Measurements from ENCODE around the gene LHFPL6. TPM values are rescaled to one million over a fixed set of nuclear protein-coding genes. Genes with fewer than 3 reads are reported as not detected.
"Not testable (repeated sequence)": the region's sequence is repeated elsewhere in the genome, so short reads cannot be mapped to it uniquely, and the experiment has no call there.

The LHFPL6 gene
- total and polyA plus RNA-seq, 10 of the 15 experiments (the other 5 are each of a cell fraction or from before 2014, with no cell fraction given), result 0.11 to 4.6 (median 0.41) TPM

DNA sequence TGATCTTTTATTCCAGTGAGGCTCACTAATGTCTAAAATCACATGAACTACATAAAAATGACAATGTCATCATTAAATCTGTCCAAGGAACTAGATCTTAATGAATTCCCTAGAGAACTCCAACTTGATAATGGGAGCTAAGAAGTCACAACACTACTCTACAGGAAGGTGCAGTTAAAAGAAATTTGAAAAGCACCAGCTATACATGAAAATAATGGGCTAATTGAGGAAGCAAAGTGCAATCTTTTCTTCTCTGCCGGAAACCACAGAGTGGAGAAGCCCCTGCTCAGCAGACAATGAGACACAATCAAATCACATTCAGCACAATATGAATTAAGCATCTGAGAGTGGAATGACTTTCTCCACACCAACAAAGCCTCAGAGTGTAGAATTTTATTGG is 261.7 kb downstream of the LHFPL6 start:
- RAD21 ChIA-PET (ENCODE audit: unreplicated experiment), result interaction anchor here (0.7 to 1.7 kb wide), 3 partner anchors 31 to 271 kb away, joined by 3 to 6 read pairs (median 3); no protein-coding TSS in a partner anchor
- no peaks in the 10 kb centered on the region for H3K27me3 ChIP-seq (replicated peaks in 1 of 2; ENCODE audit: control insufficient read depth in 2 of 2, insufficient read depth in 2 of 2, low read length in 1 of 2)
- WGBS (ENCODE audit: insufficient coverage, insufficient replicate concordance, low lambda C conversion rate, missing lambda C conversion rate), result 55% methylated on average over 1 of the region's 1 CpG
- no peaks in the 10 kb centered on the region for H3K36me3 ChIP-seq (ENCODE audit: control insufficient read depth in 2 of 2, insufficient read depth in 2 of 2, low read length in 1 of 2)
- ATAC-seq, result no peak
- SMC1A ChIA-PET (ENCODE audit: uncharacterized antibody, unreplicated experiment), result interaction anchor here (0.6 to 1.3 kb wide), 7 partner anchors 9 to 521 kb away, joined by 3 to 4 read pairs (median 3); no protein-coding TSS in a partner anchor
- no peak for TF ChIP-seq TCF3 (IDR thresholded peaks at IDR 0.05; ENCODE audit: borderline replicate concordance, insufficient read depth, low read depth, low read length)
- TF ChIP-seq NR2C2 (IDR thresholded peaks at IDR 0.05; ENCODE audit: borderline replicate concordance, control insufficient read depth, insufficient read length, low read depth), result no peak
- no peak for TF ChIP-seq POLR2AphosphoS5 (IDR thresholded peaks at IDR 0.05; ENCODE audit: low read length)
- TF ChIP-seq MTA2 (IDR thresholded peaks at IDR 0.05; ENCODE audit: low read depth), result no peak
- TF ChIP-seq ASH2L (IDR thresholded peaks at IDR 0.05; ENCODE audit: borderline replicate concordance, low read depth), result no peak
- no peak for TF ChIP-seq CBX3 (IDR thresholded peaks at IDR 0.05; ENCODE audit: borderline replicate concordance, low read depth)
- FAIRE-seq, result no peak
- no peaks in the 10 kb centered on the region for H4K20me1 ChIP-seq (ENCODE audit: control insufficient read depth, insufficient read depth)
- no peak overlapping the region for H3K4me3 ChIP-seq
- in situ Hi-C loops (cut with MboI) (no loop called here), intact Hi-C loops (cut with micrococcal nuclease; ENCODE audit: unreplicated experiment) (no loop called here)
- H3K79me2 ChIP-seq (ENCODE audit: control insufficient read depth, insufficient read depth, low read length), result no peaks in the 10 kb centered on the region
- no peaks in the 10 kb centered on the region for H3K9me3 ChIP-seq (replicated peaks; ENCODE audit: control insufficient read depth, insufficient read depth, low read length)
- CTCF ChIA-PET, result interaction anchor here (0.7 to 1.6 kb wide), 3 partner anchors 34 to 271 kb away, joined by 3 to 5 read pairs (median 3); no protein-coding TSS in a partner anchor
- H3K27ac ChIP-seq (ENCODE audit: control insufficient read depth, insufficient read depth), result no peak overlapping the region
- no peak for DNase-seq (ENCODE audit: low read depth, low spot score)
- POLR2A ChIA-PET, result interaction anchor here (0.7 kb wide), 2 partner anchors 35 to 82 kb away, joined by 5 read pairs; no protein-coding TSS in a partner anchor
- BruUV-seq (replicated peaks), result no TSS peak
- H3K4me2 ChIP-seq (ENCODE audit: control insufficient read depth, insufficient read depth), result no peak overlapping the region
- no peak overlapping the region for H2AFZ ChIP-seq (ENCODE audit: control insufficient read depth, low read depth, low read length)
- no peak overlapping the region for H3K9ac ChIP-seq (ENCODE audit: control insufficient read depth, insufficient read depth, low read length)
- no peaks in the 10 kb centered on the region for H3K4me1 ChIP-seq (ENCODE audit: control insufficient read depth, insufficient read depth, low read length)

DNA sequence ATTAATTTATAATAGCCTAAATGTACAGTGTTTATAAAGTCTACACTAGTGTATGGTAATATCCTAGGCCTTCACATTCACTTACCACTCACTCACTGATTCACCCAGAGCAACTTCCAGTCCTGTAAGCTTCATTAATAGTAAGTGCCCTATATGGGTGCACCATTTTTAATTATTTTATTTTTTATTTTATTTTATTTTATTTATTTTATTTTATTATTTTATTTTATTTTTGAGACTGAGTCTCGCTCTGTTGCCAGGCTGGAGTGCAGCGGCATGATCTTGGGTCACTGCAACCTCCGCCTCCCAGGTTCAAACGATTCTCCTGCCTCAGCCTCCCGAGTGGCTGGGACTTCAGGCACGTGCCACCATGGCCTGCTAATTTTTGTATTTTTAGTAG is 264.9 kb downstream of the LHFPL6 start:
- H3K4me2 ChIP-seq (ENCODE audit: control insufficient read depth, insufficient read depth); H3K9me3 ChIP-seq (replicated peaks; ENCODE audit: control insufficient read depth, insufficient read depth, low read length); H2AFZ ChIP-seq (ENCODE audit: control insufficient read depth, low read depth, low read length); H3K36me3 ChIP-seq (ENCODE audit: control insufficient read depth in 2 of 2, insufficient read depth in 2 of 2, low read length in 1 of 2); FAIRE-seq; H3K27ac ChIP-seq (ENCODE audit: control insufficient read depth, insufficient read depth); BruUV-seq (replicated peaks); H3K4me3 ChIP-seq; H3K27me3 ChIP-seq (replicated peaks in 1 of 2; ENCODE audit: control insufficient read depth in 2 of 2, insufficient read depth in 2 of 2, low read length in 1 of 2); H3K79me2 ChIP-seq (ENCODE audit: control insufficient read depth, insufficient read depth, low read length); H3K9ac ChIP-seq (ENCODE audit: control insufficient read depth, insufficient read depth, low read length); intact Hi-C loops (cut with micrococcal nuclease; ENCODE audit: unreplicated experiment); in situ Hi-C loops (cut with MboI); ATAC-seq; DNase-seq (ENCODE audit: low read depth, low spot score); POLR2A ChIA-PET; H4K20me1 ChIP-seq (ENCODE audit: control insufficient read depth, insufficient read depth); RAD21 ChIA-PET (ENCODE audit: unreplicated experiment); H3K4me1 ChIP-seq (ENCODE audit: control insufficient read depth, insufficient read depth, low read length): not testable (repeated sequence)
- SMC1A ChIA-PET (ENCODE audit: uncharacterized antibody, unreplicated experiment), result interaction anchor here (1.3 kb wide), 1 partner anchor 8 kb away, joined by 4 read pairs; no protein-coding TSS in a partner anchor
- 52% methylated on average over 6 of the region's 6 CpGs for WGBS (ENCODE audit: insufficient coverage, insufficient replicate concordance, low lambda C conversion rate, missing lambda C conversion rate)
- CTCF ChIA-PET, result interaction anchor here (1.0 kb wide), 1 partner anchor 9 kb away, joined by 6 read pairs; no protein-coding TSS in a partner anchor
